ENCODE data around the gene NFAT5.
"Not testable (repeated sequence)": the region's sequence is repeated elsewhere in the genome, so short reads cannot be mapped to it uniquely, and the experiment has no call there.

NFAT5 gene

GRCh38 chr16:69632828-69633227 is 67.1 kb downstream of the NFAT5 start:
- DNase-seq (ENCODE audit: low spot score), result no peak
- TF ChIP-seq, protein P1, sequence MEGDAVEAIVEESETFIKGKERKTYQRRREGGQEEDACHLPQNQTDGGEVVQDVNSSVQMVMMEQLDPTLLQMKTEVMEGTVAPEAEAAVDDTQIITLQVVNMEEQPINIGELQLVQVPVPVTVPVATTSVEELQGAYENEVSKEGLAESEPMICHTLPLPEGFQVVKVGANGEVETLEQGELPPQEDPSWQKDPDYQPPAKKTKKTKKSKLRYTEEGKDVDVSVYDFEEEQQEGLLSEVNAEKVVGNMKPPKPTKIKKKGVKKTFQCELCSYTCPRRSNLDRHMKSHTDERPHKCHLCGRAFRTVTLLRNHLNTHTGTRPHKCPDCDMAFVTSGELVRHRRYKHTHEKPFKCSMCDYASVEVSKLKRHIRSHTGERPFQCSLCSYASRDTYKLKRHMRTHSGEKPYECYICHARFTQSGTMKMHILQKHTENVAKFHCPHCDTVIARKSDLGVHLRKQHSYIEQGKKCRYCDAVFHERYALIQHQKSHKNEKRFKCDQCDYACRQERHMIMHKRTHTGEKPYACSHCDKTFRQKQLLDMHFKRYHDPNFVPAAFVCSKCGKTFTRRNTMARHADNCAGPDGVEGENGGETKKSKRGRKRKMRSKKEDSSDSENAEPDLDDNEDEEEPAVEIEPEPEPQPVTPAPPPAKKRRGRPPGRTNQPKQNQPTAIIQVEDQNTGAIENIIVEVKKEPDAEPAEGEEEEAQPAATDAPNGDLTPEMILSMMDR (IDR thresholded peaks at IDR 0.05; ENCODE audit: extremely low read depth, insufficient read depth, missing control alignments), result no peak
- in situ Hi-C loops (cut with MboI; ENCODE audit: low pct_unique_long_range_greater_than_20kb, low sequenced_read_pairs, unreplicated experiment), result no loop called here

- no peak for DNase-seq (ENCODE audit: low spot score)
- TF ChIP-seq, protein P1 (IDR thresholded peaks at IDR 0.05; ENCODE audit: extremely low read depth, insufficient read depth, missing control alignments), result no peak
- in situ Hi-C loops (cut with MboI; ENCODE audit: low pct_unique_long_range_greater_than_20kb, low sequenced_read_pairs, unreplicated experiment), result no loop called here
Observed at GRCh38 chr16:69633375-69633774, 67.6 kb downstream of the NFAT5 start.

GRCh38 chr16:69636563-69637146 is 70.9 kb downstream of the NFAT5 start:
- DNase-seq (ENCODE audit: low spot score); in situ Hi-C loops (cut with MboI; ENCODE audit: low pct_unique_long_range_greater_than_20kb, low sequenced_read_pairs, unreplicated experiment): not testable (repeated sequence)

DNA sequence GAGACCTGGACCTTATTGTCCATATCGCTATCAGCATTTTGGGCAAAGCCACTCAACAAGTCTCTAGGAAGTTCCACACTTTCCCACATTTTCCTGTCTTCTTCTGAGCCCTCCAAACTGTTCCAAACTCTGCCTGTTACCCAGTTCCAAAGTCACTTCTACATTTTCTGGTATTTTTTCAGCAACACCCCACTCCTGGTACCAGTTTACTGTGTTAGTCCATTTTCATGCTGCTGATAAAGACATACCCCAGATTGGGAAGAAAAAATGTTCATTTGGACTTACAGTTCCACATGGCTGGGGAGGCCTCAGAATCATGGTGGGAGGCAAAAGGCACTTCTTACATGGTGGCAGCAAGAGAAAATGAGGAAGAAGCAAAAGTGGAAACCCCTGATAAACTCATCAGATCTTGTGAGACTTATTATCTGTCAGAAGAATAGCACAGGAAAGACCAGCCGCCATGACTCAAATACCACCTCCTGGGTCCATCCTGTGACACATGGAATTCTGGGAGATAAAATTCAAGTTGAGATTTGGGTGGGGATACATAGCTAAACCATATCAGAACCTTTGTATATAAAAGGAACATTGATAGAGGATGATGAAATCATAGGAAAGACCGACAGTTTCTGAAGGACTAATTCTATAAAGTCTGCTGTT is 71.6 kb downstream of the NFAT5 start:
- DNase-seq (ENCODE audit: low spot score); in situ Hi-C loops (cut with MboI; ENCODE audit: low pct_unique_long_range_greater_than_20kb, low sequenced_read_pairs, unreplicated experiment): not testable (repeated sequence)

- in situ Hi-C loops (cut with MboI; ENCODE audit: low pct_unique_long_range_greater_than_20kb, low sequenced_read_pairs, unreplicated experiment); DNase-seq (ENCODE audit: low spot score): not testable (repeated sequence)
Observed at GRCh38 chr16:69643997-69644396, 78.2 kb downstream of the NFAT5 start.

GRCh38 chr16:69644790-69645189 is 79.0 kb downstream of the NFAT5 start:
- no peak for DNase-seq (ENCODE audit: low spot score)
- in situ Hi-C loops (cut with MboI; ENCODE audit: low pct_unique_long_range_greater_than_20kb, low sequenced_read_pairs, unreplicated experiment), result no loop called here
- TF ChIP-seq, protein P1 (IDR thresholded peaks at IDR 0.05; ENCODE audit: extremely low read depth, insufficient read depth, missing control alignments), result no peak

DNA sequence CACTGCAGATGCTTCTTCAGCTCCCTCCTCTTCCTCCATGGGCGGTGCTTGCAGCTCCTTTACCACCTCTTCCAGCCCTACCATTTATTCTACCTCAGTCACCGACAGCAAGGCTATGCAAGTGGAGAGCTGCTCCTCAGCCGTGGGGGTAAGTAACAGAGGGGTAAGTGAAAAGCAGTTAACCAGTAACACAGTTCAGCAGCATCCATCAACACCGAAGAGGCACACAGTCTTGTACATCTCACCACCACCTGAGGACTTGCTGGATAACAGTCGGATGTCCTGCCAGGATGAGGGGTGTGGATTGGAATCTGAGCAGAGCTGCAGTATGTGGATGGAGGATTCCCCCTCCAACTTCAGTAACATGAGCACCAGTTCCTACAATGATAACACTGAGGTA is 81.3 kb downstream of the NFAT5 start:
- DNase-seq (ENCODE audit: low spot score), result no peak
- TF ChIP-seq, protein P1 (IDR thresholded peaks at IDR 0.05; ENCODE audit: extremely low read depth, insufficient read depth, missing control alignments), result no peak
- in situ Hi-C loops (cut with MboI; ENCODE audit: low pct_unique_long_range_greater_than_20kb, low sequenced_read_pairs, unreplicated experiment), result no loop called here

DNA sequence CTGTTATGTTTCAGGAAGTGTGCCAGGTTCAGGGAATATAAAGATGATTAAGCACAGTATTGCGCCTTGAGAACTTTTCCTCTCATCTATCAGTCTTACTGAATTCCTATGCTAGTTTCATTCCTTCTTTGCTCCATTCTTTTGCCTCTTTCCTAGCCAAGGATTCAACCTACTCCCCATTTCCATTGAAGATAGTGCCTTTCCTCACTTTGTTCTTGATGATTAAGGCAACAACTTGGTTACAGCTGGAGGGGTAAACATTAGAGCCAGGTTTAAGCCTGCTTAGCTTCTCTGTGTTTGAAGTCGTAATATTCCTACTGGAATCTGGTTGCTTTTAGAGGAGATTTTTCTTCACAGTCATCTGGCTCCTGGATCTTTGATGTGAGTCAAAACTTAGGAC is 85.5 kb downstream of the NFAT5 start:
- in situ Hi-C loops (cut with MboI; ENCODE audit: low pct_unique_long_range_greater_than_20kb, low sequenced_read_pairs, unreplicated experiment), result no loop called here
- TF ChIP-seq, protein P1 (IDR thresholded peaks at IDR 0.05; ENCODE audit: extremely low read depth, insufficient read depth, missing control alignments), result no peak
- no peak for DNase-seq (ENCODE audit: low spot score)

Data from GM13977 (cell line).